Measurements from ENCODE around the gene COPS9.

The COPS9 gene

DNA sequence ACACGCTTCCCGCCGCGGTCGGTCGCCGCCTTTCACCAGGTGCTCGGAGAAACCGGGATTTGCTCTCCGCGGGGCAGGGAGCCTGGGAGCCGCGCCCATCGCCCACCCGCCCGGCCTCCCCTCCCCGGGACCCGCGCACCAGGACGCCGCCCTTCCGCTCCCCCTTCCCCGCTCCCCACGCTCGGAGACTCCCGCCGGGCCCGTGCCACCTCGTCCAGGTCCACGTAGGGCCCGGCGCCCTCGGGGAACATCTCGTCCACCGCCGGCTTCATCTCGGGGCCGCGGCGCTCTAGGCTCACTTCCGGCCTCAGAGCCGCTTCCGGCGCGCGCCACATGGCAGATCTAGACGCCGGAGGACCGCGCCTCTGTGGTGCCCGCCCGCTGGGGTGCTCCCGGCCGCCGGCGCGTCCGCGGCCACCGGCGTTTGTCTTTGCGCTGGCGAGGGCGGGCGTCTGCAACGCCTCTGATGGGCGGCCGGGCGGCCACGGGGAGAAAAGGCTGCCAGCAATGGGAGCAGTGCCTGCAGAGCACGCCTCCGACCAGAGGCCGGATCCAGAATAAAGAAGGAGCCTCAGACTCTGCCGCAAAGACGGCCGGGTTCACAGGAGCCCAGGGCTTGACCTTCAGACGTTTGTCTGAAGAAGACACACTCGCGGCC, at the start of gene COPS9:
COPS9 (minus strand) TSS at position 293 of the 658 bp plus-strand sequence; CDS start at position 272, 21 bp downstream.
- Histone ChIP-seq H3K9ac (ENCODE audit: insufficient read length, low read depth) (peak within 1 kb of the TSS; percentile 97), H3K4me1 (ENCODE audit: insufficient read depth, insufficient read length) (peaks cover 15% of the 10 kb centered on the region), H3K4me3 (ENCODE audit: insufficient read length, low read depth) (peak within 1 kb of the TSS; percentile 92), H3K9me3 (ENCODE audit: insufficient read depth, low read length) (no peaks in the 10 kb centered on the region), H3K27me3 (ENCODE audit: insufficient read depth, insufficient read length) (peaks cover 19% of the 10 kb centered on the region), H3K36me3 (ENCODE audit: insufficient read depth, insufficient read length, low read length) (peaks cover 39% of the 10 kb centered on the region)
- TF ChIP-seq YY1 (IDR thresholded peaks at IDR 0.05; ENCODE audit: insufficient read depth, insufficient read length) (no peak), SUZ12 (IDR thresholded peaks at IDR 0.05; ENCODE audit: extremely low read depth, insufficient read depth, insufficient read length) (no peak)
- DNase-seq (ENCODE audit: low read depth, low spot score), result peak; percentile 85

DNA sequence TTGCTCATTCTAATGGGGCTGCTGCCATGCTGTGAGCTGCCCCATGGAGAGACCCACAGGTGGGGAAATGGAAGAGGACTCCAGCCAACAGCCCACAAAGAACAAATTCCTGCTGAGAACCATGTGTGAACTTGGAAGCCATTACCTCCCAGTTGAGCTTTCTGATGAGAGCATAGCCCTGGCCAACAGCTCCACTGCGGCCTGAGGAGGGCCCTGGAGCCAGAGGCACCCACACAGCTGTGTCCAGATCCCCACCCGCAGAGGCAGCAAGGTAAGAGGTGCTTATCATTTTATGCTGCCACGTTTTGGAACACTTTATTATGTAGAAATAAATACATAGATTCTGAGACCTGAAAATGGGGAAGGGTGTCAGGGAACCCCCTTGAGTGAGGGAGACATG, 48.6 kb upstream of the COPS9 start:
- no peaks in the 10 kb centered on the region for H3K36me3 ChIP-seq (ENCODE audit: insufficient read depth, insufficient read length, low read length)
- no peak for DNase-seq (ENCODE audit: low read depth, low spot score)
- H3K4me1 ChIP-seq (ENCODE audit: insufficient read depth, insufficient read length), result peaks cover 1% of the 10 kb centered on the region
- H3K9ac ChIP-seq (ENCODE audit: insufficient read length, low read depth), result no peak overlapping the region
- no peak overlapping the region for H3K4me3 ChIP-seq (ENCODE audit: insufficient read length, low read depth)
- H3K27me3 ChIP-seq (ENCODE audit: insufficient read depth, insufficient read length), result peaks cover 5% of the 10 kb centered on the region
- TF ChIP-seq YY1 (IDR thresholded peaks at IDR 0.05; ENCODE audit: insufficient read depth, insufficient read length), result no peak
- H3K9me3 ChIP-seq (ENCODE audit: insufficient read depth, low read length), result peaks cover 30% of the 10 kb centered on the region; the same call in 1 of the 2 replicates

- Histone ChIP-seq H3K27me3 (ENCODE audit: insufficient read depth, insufficient read length) (peaks cover 5% of the 10 kb centered on the region), H3K36me3 (ENCODE audit: insufficient read depth, insufficient read length, low read length) (no peaks in the 10 kb centered on the region), H3K4me3 (ENCODE audit: insufficient read length, low read depth) (no peak overlapping the region), H3K4me1 (ENCODE audit: insufficient read depth, insufficient read length) (no peaks in the 10 kb centered on the region), H3K9me3 (ENCODE audit: insufficient read depth, low read length) (peaks cover 29% of the 10 kb centered on the region; the same call in 1 of the 2 replicates), H3K9ac (ENCODE audit: insufficient read length, low read depth) (no peak overlapping the region)
- no peak for DNase-seq (ENCODE audit: low read depth, low spot score)
- no peak for TF ChIP-seq ZNF274 (IDR thresholded peaks at IDR 0.05; ENCODE audit: low read depth, low read length)
- TF ChIP-seq YY1 (IDR thresholded peaks at IDR 0.05; ENCODE audit: insufficient read depth, insufficient read length), result no peak
- no peak for TF ChIP-seq SUZ12 (IDR thresholded peaks at IDR 0.05; ENCODE audit: extremely low read depth, insufficient read depth, insufficient read length)
Measured at GRCh38 chr2:240183875-240184590, 47.9 kb upstream of the COPS9 start.

DNA sequence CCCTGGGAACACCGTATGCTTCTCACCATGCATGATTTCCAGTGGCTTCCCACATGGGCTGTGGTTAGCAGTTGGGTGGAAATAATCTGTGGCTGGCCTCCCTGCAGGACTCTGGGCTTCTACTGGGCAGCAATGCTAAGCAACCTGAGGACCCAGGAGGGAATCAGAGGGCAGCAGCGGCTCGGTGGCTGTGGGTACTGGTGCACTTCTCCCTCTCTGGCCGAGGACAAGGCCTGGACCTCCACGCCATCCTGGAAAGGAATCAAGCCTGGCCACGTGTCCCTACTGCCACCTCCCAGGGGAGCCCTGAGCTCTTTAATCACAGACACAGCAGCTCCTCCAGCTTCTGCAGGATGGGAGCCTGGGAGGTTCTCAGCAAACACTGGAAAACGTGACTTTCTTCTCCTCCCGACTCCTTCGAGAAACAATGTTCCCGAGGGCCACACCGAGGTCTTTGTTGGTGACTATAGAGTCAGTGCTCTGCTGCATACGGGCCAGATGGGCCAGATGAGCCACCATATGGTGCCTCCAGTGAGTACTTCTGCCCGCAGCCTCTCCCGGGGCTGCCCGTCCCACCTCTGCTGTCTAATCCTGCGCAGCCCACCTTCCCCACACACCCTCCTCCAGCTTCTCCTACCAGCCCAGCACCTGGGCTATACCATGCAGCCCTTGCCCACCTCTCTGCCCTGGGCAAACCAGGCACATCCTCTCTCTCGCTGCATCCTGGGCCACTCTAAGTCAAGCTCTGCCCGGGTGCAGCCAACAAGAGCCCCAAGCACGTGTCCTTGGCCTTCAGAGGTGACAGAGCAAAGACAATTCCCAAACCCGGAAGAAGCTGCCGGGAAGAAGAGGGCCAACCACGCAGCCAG, 47.1 kb upstream of the COPS9 start:
- no peak for DNase-seq (ENCODE audit: low read depth, low spot score)
- H3K36me3 ChIP-seq (ENCODE audit: insufficient read depth, insufficient read length, low read length), result no peaks in the 10 kb centered on the region
- TF ChIP-seq SUZ12 (IDR thresholded peaks at IDR 0.05; ENCODE audit: extremely low read depth, insufficient read depth, insufficient read length), result no peak
- no peak for TF ChIP-seq YY1 (IDR thresholded peaks at IDR 0.05; ENCODE audit: insufficient read depth, insufficient read length)
- no peak for TF ChIP-seq ZNF274 (IDR thresholded peaks at IDR 0.05; ENCODE audit: low read depth, low read length)
- H3K27me3 ChIP-seq (ENCODE audit: insufficient read depth, insufficient read length), result peaks cover 5% of the 10 kb centered on the region
- no peaks in the 10 kb centered on the region for H3K4me1 ChIP-seq (ENCODE audit: insufficient read depth, insufficient read length)
- no peak overlapping the region for H3K4me3 ChIP-seq (ENCODE audit: insufficient read length, low read depth)
- no peak overlapping the region for H3K9ac ChIP-seq (ENCODE audit: insufficient read length, low read depth)
- H3K9me3 ChIP-seq (ENCODE audit: insufficient read depth, low read length), result peaks cover 21% of the 10 kb centered on the region; the same call in 1 of the 2 replicates

GRCh38 chr2:240182476-240182875, 46.4 kb upstream of the COPS9 start:
- H3K4me3 ChIP-seq (ENCODE audit: insufficient read length, low read depth), result no peak overlapping the region
- H3K27me3 ChIP-seq (ENCODE audit: insufficient read depth, insufficient read length), result peaks cover 12% of the 10 kb centered on the region
- TF ChIP-seq YY1 (IDR thresholded peaks at IDR 0.05; ENCODE audit: insufficient read depth, insufficient read length) (no peak), ZNF274 (IDR thresholded peaks at IDR 0.05; ENCODE audit: low read depth, low read length) (no peak), SUZ12 (IDR thresholded peaks at IDR 0.05; ENCODE audit: extremely low read depth, insufficient read depth, insufficient read length) (no peak)

DNA sequence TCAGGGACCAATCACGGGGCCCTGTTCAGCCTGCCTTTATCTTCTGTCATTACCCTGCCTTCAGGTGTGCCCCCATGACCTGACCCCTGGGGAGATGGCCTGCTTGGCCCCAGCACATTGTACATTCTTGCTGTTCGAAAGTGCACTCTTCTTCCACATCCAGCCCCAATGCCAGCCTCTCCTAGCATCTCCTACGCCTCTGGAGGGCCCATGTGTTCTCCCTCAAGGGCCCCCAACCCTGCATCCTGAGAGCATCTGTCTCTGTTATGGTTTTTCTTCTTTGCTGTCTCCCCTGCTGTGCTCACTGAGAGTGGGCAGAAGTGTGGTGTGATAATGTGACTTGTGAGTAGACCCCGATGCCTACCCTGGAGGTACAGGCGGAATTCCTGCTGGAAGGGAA, 45.9 kb upstream of the COPS9 start:
- Histone ChIP-seq H3K4me1 (ENCODE audit: insufficient read depth, insufficient read length) (no peaks in the 10 kb centered on the region), H3K9ac (ENCODE audit: insufficient read length, low read depth) (no peak overlapping the region), H3K4me3 (ENCODE audit: insufficient read length, low read depth) (no peak overlapping the region), H3K27me3 (ENCODE audit: insufficient read depth, insufficient read length) (peaks cover 12% of the 10 kb centered on the region), H3K9me3 (ENCODE audit: insufficient read depth, low read length) (peaks cover 9% of the 10 kb centered on the region; the same call in 1 of the 2 replicates), H3K36me3 (ENCODE audit: insufficient read depth, insufficient read length, low read length) (no peaks in the 10 kb centered on the region)
- DNase-seq (ENCODE audit: low read depth, low spot score), result no peak
- TF ChIP-seq ZNF274 (IDR thresholded peaks at IDR 0.05; ENCODE audit: low read depth, low read length), result no peak
- TF ChIP-seq YY1 (IDR thresholded peaks at IDR 0.05; ENCODE audit: insufficient read depth, insufficient read length), result no peak

More at GRCh38 chr2:240182476-240182875, 46.4 kb upstream of the COPS9 start:
- Histone ChIP-seq H3K9ac (ENCODE audit: insufficient read length, low read depth) (no peak overlapping the region), H3K4me1 (ENCODE audit: insufficient read depth, insufficient read length) (no peaks in the 10 kb centered on the region), H3K36me3 (ENCODE audit: insufficient read depth, insufficient read length, low read length) (no peaks in the 10 kb centered on the region), H3K9me3 (ENCODE audit: insufficient read depth, low read length) (peaks cover 14% of the 10 kb centered on the region; the same call in 1 of the 2 replicates)
- DNase-seq (ENCODE audit: low read depth, low spot score), result no peak

All from NT2/D1 (cell line).